Epithelial cell of esophagus (primary cell): Measurements from ENCODE around the gene SLC35F5.

Experiments used
- DNase-seq: peaks from one replicate; pipeline ENCODE4 v3.0.0; 2010; ENCODE audit warnings: low read depth
- H3K4me3 ChIP-seq: 2 replicates; pipeline ENCODE4 v1.5.1; 2011; ENCODE audit warnings: mild to moderate bottlenecking, low read length, control low read depth
- TF ChIP-seq, protein P1 (sequence below): IDR thresholded peaks from 2 replicates; pipeline ENCODE4 v1.5.1; 2011; ENCODE audit warnings: low read depth, mild to moderate bottlenecking, low read length, control low read depth, inconsistent platforms; ENCODE audit not compliant: insufficient read depth; ENCODE audit errors: missing control alignments

Gene SLC35F5

DNA sequence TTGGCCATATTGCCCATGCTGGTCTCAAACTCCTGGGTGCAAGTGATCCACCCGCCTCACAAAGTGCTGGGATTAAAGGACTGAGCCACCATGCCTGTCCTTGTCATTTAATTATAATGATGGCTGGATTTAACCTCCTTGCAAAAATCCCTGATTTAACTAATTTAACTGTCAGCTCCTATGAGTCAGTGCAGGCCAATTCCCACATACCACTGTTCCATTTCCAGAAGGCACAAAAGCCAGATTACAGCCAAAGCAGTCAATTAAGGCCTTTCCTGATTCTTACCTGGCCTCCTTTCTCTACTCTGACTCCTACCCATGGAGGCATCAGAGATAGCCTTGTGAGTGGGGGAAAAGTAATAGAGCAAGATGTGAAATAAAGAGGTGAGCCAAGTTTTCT lies 12.3 kb upstream of the SLC35F5 start:
- TF ChIP-seq, protein P1, sequence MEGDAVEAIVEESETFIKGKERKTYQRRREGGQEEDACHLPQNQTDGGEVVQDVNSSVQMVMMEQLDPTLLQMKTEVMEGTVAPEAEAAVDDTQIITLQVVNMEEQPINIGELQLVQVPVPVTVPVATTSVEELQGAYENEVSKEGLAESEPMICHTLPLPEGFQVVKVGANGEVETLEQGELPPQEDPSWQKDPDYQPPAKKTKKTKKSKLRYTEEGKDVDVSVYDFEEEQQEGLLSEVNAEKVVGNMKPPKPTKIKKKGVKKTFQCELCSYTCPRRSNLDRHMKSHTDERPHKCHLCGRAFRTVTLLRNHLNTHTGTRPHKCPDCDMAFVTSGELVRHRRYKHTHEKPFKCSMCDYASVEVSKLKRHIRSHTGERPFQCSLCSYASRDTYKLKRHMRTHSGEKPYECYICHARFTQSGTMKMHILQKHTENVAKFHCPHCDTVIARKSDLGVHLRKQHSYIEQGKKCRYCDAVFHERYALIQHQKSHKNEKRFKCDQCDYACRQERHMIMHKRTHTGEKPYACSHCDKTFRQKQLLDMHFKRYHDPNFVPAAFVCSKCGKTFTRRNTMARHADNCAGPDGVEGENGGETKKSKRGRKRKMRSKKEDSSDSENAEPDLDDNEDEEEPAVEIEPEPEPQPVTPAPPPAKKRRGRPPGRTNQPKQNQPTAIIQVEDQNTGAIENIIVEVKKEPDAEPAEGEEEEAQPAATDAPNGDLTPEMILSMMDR = no peak
- DNase-seq = no peak
- H3K4me3 ChIP-seq = no peak overlapping the region

DNA sequence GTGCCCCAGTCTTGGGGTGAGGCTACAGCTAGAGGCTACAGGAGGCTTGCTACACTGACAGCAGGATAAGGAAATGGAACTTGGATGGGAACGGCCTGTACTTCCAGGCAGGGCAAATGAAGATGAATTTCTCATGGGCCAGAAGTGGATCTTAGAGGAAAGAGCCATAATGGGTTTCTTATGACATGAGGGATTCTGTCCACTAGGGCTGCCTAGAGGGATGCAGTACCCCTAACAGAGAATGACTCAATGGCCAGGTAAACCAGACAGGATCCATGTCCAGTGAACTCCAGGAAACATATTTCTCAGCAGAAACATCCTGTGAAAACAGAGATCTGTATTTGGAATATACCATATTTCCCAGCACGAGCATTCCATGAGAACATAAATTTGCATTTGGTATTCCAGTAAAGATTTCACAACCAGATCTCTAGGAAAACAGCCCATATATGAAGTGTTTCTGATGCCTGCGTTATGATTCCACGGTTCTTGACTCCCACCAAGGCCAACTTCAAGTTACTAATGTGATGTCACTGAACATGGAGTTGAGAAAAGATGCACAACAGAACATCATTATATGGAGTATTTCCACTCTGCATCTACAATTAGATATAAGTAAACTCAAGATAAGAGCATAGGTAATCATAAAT lies 11.5 kb upstream of the SLC35F5 start:
- TF ChIP-seq, protein P1 = no peak
- H3K4me3 ChIP-seq = no peak overlapping the region
- no peak for DNase-seq

DNA sequence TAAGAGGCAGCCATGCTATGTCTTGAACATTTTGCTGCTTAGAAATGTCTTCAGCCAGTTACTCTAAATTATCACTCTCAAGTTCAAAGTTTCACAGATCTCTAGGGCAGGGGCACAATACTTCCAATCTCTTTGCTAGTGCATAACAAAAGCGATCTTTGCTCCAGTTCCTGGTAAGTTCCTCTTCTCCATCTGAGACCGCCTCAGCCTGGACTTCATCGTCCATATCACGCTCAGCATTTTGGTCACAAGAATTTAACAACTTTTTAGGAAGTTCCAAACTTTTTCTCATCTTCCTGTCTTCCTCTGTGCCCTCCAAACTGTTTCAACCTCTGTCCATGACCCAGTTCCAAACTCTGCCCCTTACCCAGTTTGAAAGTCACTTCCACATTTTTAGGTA lies 8.8 kb upstream of the SLC35F5 start:
- DNase-seq = no peak

DNA sequence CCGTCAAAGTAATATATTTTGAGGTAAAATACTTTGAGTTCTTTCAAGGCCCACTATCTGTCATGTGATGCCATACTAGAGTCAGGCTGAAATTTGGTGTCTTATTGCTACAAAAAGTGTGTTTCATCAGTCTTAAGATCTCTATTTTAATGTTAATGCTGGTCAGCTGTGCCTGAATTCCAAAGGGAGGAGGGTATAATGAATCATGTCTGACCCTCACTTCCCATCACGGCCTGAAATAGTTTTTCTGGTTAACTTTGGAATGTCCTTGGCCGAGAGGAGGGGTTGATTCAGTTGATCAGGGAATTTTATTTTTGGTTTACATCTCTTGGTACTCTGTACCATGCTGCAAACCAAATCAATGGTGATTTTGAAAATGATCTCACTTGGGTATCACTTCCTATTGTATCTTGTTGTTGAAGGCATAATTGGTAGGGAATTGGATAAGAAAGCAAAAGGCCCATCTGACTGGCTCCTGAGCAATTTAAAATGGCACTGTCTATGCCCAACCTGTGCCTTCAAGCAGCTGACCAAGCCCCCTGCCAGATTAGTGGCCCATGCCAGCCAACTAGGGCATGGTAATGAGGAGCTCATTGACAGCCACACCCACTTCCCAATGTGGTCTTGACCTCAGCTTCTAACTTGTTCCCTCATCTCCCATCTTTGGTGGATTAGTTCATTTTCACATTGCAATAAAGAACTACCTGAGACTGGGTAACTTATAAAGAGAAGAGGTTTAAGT lies 6.1 kb upstream of the SLC35F5 start:
- TF ChIP-seq, protein P1 = no peak
- DNase-seq = no peak
- no peak overlapping the region for H3K4me3 ChIP-seq

More for the DNA sequence above, 8.8 kb upstream of the SLC35F5 start:
- no peak overlapping the region for H3K4me3 ChIP-seq
- TF ChIP-seq, protein P1 = no peak

DNA sequence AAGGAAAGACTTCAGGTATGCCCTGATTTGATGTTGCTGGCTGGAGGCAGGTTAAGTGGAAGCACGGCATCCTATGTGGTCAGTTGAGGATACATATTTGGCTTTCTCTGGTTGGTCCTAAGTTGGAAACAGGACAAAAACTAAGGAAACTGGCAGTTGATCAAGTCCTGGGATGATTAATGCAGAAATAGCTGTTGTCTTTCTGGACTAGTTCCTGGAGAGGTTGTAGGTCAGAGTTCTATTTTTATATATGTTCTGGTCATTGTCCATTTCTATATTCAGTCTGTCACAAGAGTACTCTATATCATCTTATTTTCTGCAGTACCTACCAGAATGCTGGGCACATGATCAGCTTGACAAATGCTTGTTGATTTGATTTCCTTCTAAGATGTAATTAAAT lies 4.0 kb upstream of the SLC35F5 start:
- H3K4me3 ChIP-seq = no peak overlapping the region
- no peak for DNase-seq
- TF ChIP-seq, protein P1 = no peak

DNA sequence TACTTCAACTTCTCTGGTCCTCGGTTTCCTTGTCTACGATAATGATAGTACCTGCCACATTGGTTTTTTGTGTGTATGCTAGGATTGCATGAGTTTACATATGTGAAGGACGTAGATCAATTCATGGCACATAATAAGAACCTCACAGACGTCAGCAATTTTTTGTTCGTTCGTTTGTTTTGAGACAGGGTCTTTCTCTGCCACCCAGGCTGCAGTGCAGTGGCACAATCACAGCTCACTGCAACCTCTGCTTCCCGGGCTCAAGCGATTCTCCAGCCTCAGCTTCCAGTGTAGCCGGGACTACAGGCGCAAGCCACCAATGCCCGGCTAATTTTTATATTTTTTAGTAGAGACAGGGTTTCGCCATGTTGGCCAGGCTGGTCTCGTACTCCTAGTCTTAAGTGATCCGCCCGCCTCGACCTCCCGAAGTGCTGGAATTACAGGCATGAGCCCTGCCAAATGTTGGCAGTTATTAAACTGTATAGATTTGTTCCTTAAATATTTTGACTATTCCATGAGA lies 756 bp upstream of the SLC35F5 start:
- TF ChIP-seq, protein P1 = no peak
- peak overlapping the region; percentile 79 for H3K4me3 ChIP-seq
- no peak for DNase-seq
